Activated T-helper 9 cell treated with anti-CD3 and anti-CD28 coated beads, Interleukin-2, amount 50 U/mL, for 16 hours (primary cell): ENCODE results near the gene ASPDH.
A peak's percentile ranks its signal among the peaks of the same experiment; 100 is the strongest.
"Not testable (repeated sequence)": the region's sequence is repeated elsewhere in the genome, so short reads cannot be mapped to it uniquely, and the experiment has no call there.

Experiments
- DNase-seq: peaks from one replicate; pipeline ENCODE4 v3.0.0-alpha.2; 2020; ENCODE audit warnings: low read depth

Gene ASPDH

GRCh38 chr19:50477751-50478515 is 35.8 kb downstream of the ASPDH start:
- no peak for DNase-seq

- no peak for DNase-seq
Observed at GRCh38 chr19:50476907-50477238, 36.8 kb downstream of the ASPDH start.

GRCh38 chr19:50476224-50476906 is 37.3 kb downstream of the ASPDH start, which contains the start of the genes EMC10 and GARIN5A:
Gene EMC10 (plus strand): TSS chr19:50476507. CDS start chr19:50476545, 38 bp downstream.
Gene GARIN5A (minus strand): TSS chr19:50476848. CDS start chr19:50476388, 460 bp downstream.
- peak; percentile 87 for DNase-seq

- DNase-seq = no peak
Observed at GRCh38 chr19:50475736-50476223, 37.9 kb downstream of the ASPDH start.

GRCh38 chr19:50475101-50475568 is 38.6 kb downstream of the ASPDH start:
- no peak for DNase-seq

GRCh38 chr19:50473336-50473735 is 40.4 kb downstream of the ASPDH start:
- not testable (repeated sequence) for DNase-seq

- no peak for DNase-seq
Observed at GRCh38 chr19:50468818-50469217, 44.9 kb downstream of the ASPDH start.

- no peak for DNase-seq
Observed at GRCh38 chr19:50467566-50467965, 46.1 kb downstream of the ASPDH start.

- no peak for DNase-seq
Observed at GRCh38 chr19:50466706-50467039, 47.0 kb downstream of the ASPDH start.

- DNase-seq = no peak
Observed at GRCh38 chr19:50465986-50466705, 47.6 kb downstream of the ASPDH start.

GRCh38 chr19:50465000-50465399 is 48.7 kb downstream of the ASPDH start:
- no peak for DNase-seq

GRCh38 chr19:50464348-50464747 is 49.4 kb downstream of the ASPDH start:
- DNase-seq = no peak

GRCh38 chr19:50462970-50463369 is 50.7 kb downstream of the ASPDH start:
- DNase-seq = no peak
